Right atrium auricular region (tissue), 2 donors: ENCODE data around the gene MN1. TPM values are rescaled to one million over a fixed set of nuclear protein-coding genes. Genes with fewer than 3 reads are reported as not detected.

Source experiments
- DNase-seq: peaks from one replicate; pipeline ENCODE4 v3.0.0-alpha.2; 2019; ENCODE audit warnings: low spot score
- H3K27ac ChIP-seq, 2 donors: fragments of 200-600 bp; sonication (generic); 1 replicate in 1 of 2; 2 replicates in 1 of 2; pipeline ENCODE4 v1.5.1; 2016 to 2019
- H3K27me3 ChIP-seq, 2 donors: fragments of 200-600 bp; sonication (generic); one replicate each; pipeline versions ENCODE4 v1.5.1 to v1.6.0; 2017 to 2019
- H3K36me3 ChIP-seq: fragments of 200-600 bp; sonication (generic); one replicate; pipeline ENCODE4 v1.5.1; 2016
- H3K4me1 ChIP-seq, 2 donors: fragments of 200-600 bp; sonication (generic); one replicate each; pipeline versions ENCODE4 v1.5.1 to v1.6.0; 2017 to 2019
- H3K4me3 ChIP-seq, 2 donors: fragments of 200-600 bp; sonication (generic); 1 replicate in 1 of 2; 2 replicates in 1 of 2; pipeline ENCODE4 v1.5.1; 2017 to 2019; ENCODE audit warnings: mild to moderate bottlenecking in 1 of 2, moderate library complexity in 1 of 2
- H3K9me3 ChIP-seq, 2 donors: fragments of 200-600 bp; sonication (generic); one replicate each; pipeline ENCODE4 v1.5.1; 2019
- CTCF ChIP-seq, 2 donors: fragments of 200-600 bp; sonication (generic); IDR thresholded peaks; one replicate each; pipeline ENCODE4 v1.5.1; 2019; ENCODE audit warnings: antibody characterized with exemption in 2 of 2
- total RNA-seq, 2 donors: library from RNA; depleted of rRNA; stranded (reverse); fragments of >200 nt; gene quantifications; one replicate each; pipeline ENCODE4 v1.1.0, GENCODE V29; 2016

Gene MN1
- total RNA-seq, 2 donors from 2014 or later = 13.0 to 14.3 TPM

GRCh38 chr22:27711012-27711411, 90.5 kb downstream of the MN1 start:
- DNase-seq = no peak
- no peaks in the 10 kb centered on the region for H3K36me3 ChIP-seq
- H3K4me3 ChIP-seq = no peak overlapping the region
- H3K9me3 ChIP-seq = peaks cover 0 to 2% of the 10 kb centered on the region in 2 donors
- H3K27ac ChIP-seq = no peak overlapping the region
- peaks cover 0 to 7% of the 10 kb centered on the region in 2 donors for H3K4me1 ChIP-seq
- H3K27me3 ChIP-seq = no peaks in the 10 kb centered on the region
- TF ChIP-seq CTCF (IDR thresholded peaks at IDR 0.05) = no peak

- peaks cover 0 to 3% of the 10 kb centered on the region in 2 donors for H3K4me1 ChIP-seq
- no peak overlapping the region for H3K27ac ChIP-seq
- H3K9me3 ChIP-seq = no peaks in the 10 kb centered on the region
- no peaks in the 10 kb centered on the region for H3K27me3 ChIP-seq
- DNase-seq = no peak
- H3K4me3 ChIP-seq = no peak overlapping the region
- H3K36me3 ChIP-seq = no peaks in the 10 kb centered on the region
- TF ChIP-seq CTCF (IDR thresholded peaks at IDR 0.05) = no peak
Observed at GRCh38 chr22:27709919-27710675, 91.5 kb downstream of the MN1 start.

- no peaks in the 10 kb centered on the region for H3K36me3 ChIP-seq
- H3K4me1 ChIP-seq = no peaks in the 10 kb centered on the region
- no peak overlapping the region for H3K4me3 ChIP-seq
- no peaks in the 10 kb centered on the region for H3K27me3 ChIP-seq
- no peak overlapping the region for H3K27ac ChIP-seq
- peaks cover 0 to 7% of the 10 kb centered on the region in 2 donors for H3K9me3 ChIP-seq
- no peak for TF ChIP-seq CTCF (IDR thresholded peaks at IDR 0.05)
- DNase-seq = no peak
Observed at GRCh38 chr22:27706489-27706888, 95.1 kb downstream of the MN1 start.

- no peak overlapping the region for H3K27ac ChIP-seq
- H3K4me1 ChIP-seq = no peaks in the 10 kb centered on the region
- H3K9me3 ChIP-seq = peaks cover 0 to 7% of the 10 kb centered on the region in 2 donors
- H3K27me3 ChIP-seq = no peaks in the 10 kb centered on the region
- H3K4me3 ChIP-seq = no peak overlapping the region
- DNase-seq = no peak
- no peaks in the 10 kb centered on the region for H3K36me3 ChIP-seq
- TF ChIP-seq CTCF (IDR thresholded peaks at IDR 0.05) = no peak
Observed at GRCh38 chr22:27705408-27706080, 96.0 kb downstream of the MN1 start.

GRCh38 chr22:27704581-27704980, 97.0 kb downstream of the MN1 start:
- Histone ChIP-seq H3K27me3 (no peaks in the 10 kb centered on the region), H3K36me3 (no peaks in the 10 kb centered on the region), H3K27ac (no peak overlapping the region), H3K4me1 (no peaks in the 10 kb centered on the region), H3K9me3 (peaks cover 0 to 7% of the 10 kb centered on the region in 2 donors), H3K4me3 (no peak overlapping the region)
- no peak for DNase-seq
- no peak for TF ChIP-seq CTCF (IDR thresholded peaks at IDR 0.05)
